Forelimb muscle (tissue), 1 donor: ENCODE results near the gene PFN2. TPM values are rescaled to one million over a fixed set of nuclear protein-coding genes. Genes with fewer than 3 reads are reported as not detected.
"Not testable (repeated sequence)": the region's sequence is repeated elsewhere in the genome, so short reads cannot be mapped to it uniquely, and the experiment has no call there.

ENCODE experiments used
- DNase-seq: peaks from one replicate; pipeline ENCODE4 v3.0.0-alpha.2; 2013; ENCODE audit warnings: low read depth
- polyA plus RNA-seq: library from polyadenylated mRNA; unstranded; fragments of 120-200 nt; gene quantifications from one replicate; pipeline ENCODE4 v1.2.1, GENCODE V29; 2013; ENCODE audit not compliant: insufficient read length

The PFN2 gene
- polyA plus RNA-seq, 1 donor: 271 TPM

GRCh38 chr3:149968216-149968615, 2.5 kb downstream of the PFN2 start:
- no peak for DNase-seq

- peak; percentile 38 for DNase-seq
Measured at GRCh38 chr3:149967086-149967685, 3.5 kb downstream of the PFN2 start.

GRCh38 chr3:149965278-149965677, 5.4 kb downstream of the PFN2 start:
- no peak for DNase-seq

GRCh38 chr3:149964291-149964690, 6.4 kb downstream of the PFN2 start:
- DNase-seq: no peak

- no peak for DNase-seq
Measured at GRCh38 chr3:149963485-149963884, 7.2 kb downstream of the PFN2 start.

GRCh38 chr3:149959443-149959842, 11.3 kb downstream of the PFN2 start:
- no peak for DNase-seq

- DNase-seq: no peak
Measured at GRCh38 chr3:149958171-149958796, 12.4 kb downstream of the PFN2 start.

- no peak for DNase-seq
Measured at GRCh38 chr3:149957361-149958125, 13.2 kb downstream of the PFN2 start.

- DNase-seq: no peak
Measured at GRCh38 chr3:149955449-149955848, 15.2 kb downstream of the PFN2 start.

GRCh38 chr3:149954812-149955211, 15.9 kb downstream of the PFN2 start:
- DNase-seq: no peak

- no peak for DNase-seq
Measured at GRCh38 chr3:149949181-149949580, 21.5 kb downstream of the PFN2 start.

- DNase-seq: no peak
Measured at GRCh38 chr3:149947231-149947630, 23.5 kb downstream of the PFN2 start.

- not testable (repeated sequence) for DNase-seq
Measured at GRCh38 chr3:149943966-149944365, 26.7 kb downstream of the PFN2 start.

- no peak for DNase-seq
Measured at GRCh38 chr3:149942409-149942808, 28.3 kb downstream of the PFN2 start.

- no peak for DNase-seq
Measured at GRCh38 chr3:149941946-149942345, 28.7 kb downstream of the PFN2 start.

GRCh38 chr3:149941186-149941585, 29.5 kb downstream of the PFN2 start:
- DNase-seq: no peak

GRCh38 chr3:149938392-149939055, 32.2 kb downstream of the PFN2 start:
- DNase-seq: not testable (repeated sequence)

GRCh38 chr3:149936812-149937230, 33.9 kb downstream of the PFN2 start:
- DNase-seq: no peak

- no peak for DNase-seq
Measured at GRCh38 chr3:149934524-149934923, 36.2 kb downstream of the PFN2 start.

- DNase-seq: no peak
Measured at GRCh38 chr3:149933858-149934257, 36.8 kb downstream of the PFN2 start.

GRCh38 chr3:149933008-149933407, 37.7 kb downstream of the PFN2 start:
- no peak for DNase-seq

- DNase-seq: no peak
Measured at GRCh38 chr3:149920119-149920518, 50.6 kb downstream of the PFN2 start.
